GM12878 (cell line): ENCODE results near the gene AGPAT2. TPM values are rescaled to one million over a fixed set of nuclear protein-coding genes. Genes with fewer than 3 reads are reported as not detected.

Experiments used
- ATAC-seq: fragments of 200-7000 bp; cut with Tn5 transposase; 3 replicates; pipeline ENCODE4 v1.9.1; 2020; ENCODE audit warnings: mild to moderate bottlenecking, moderate library complexity
- BruUV-seq: library from RNA; stranded (reverse); fragments of 400-500 nt; replicated peaks from 2 replicates; lab custom pipeline; 2021; lab: Mats Ljungman, UMichigan
- CTCF ChIA-PET: fragments of 300-600 bp; sonication (Branson Sonifier 250); formaldehyde crosslinking; extraction: SDS; loops from one replicate; lab custom pipeline; 2021; ENCODE audit warnings: inconsistent platforms; lab: Yijun Ruan, JAX
- POLR2A ChIA-PET: fragments of 350-600 bp; formaldehyde crosslinking; extraction: SDS; loops from one replicate; lab custom pipeline; 2021; ENCODE audit warnings: inconsistent platforms; lab: Charles Lee
- RAD21 ChIA-PET: fragments of 300-600 bp; sonication (Branson Sonifier 250); formaldehyde crosslinking; loops from one replicate; lab custom pipeline; 2023; ENCODE audit warnings: antibody characterized with exemption; ENCODE audit not compliant: unreplicated experiment; lab: Charles Lee
- SMC1A ChIA-PET: fragments of 300-600 bp; sonication (Branson Sonifier 250); formaldehyde crosslinking; loops from one replicate; lab custom pipeline; 2023; ENCODE audit not compliant: unreplicated experiment, uncharacterized antibody; lab: Charles Lee
- DNase-seq: peaks from one replicate; pipeline ENCODE4 v3.0.0-alpha.2; 2011; ENCODE audit warnings: low read depth, low spot score
- FAIRE-seq: peaks from 3 replicates; lab custom pipeline; 2011; peaks lifted over from hg19 to GRCh38; lab: Jason Lieb, UNC
- H2AFZ ChIP-seq: 2 replicates; pipeline ENCODE4 v1.6.0; 2011; ENCODE audit warnings: low read depth, low read length, control low read depth; ENCODE audit not compliant: control insufficient read depth
- H3K27ac ChIP-seq: 2 replicates; pipeline ENCODE4 v1.5.1; 2011; ENCODE audit warnings: control low read depth; ENCODE audit not compliant: control insufficient read depth, insufficient read depth
- H3K27me3 ChIP-seq, 2 experiments: replicated peaks in 1 of 2; 2 replicates each; pipeline versions ENCODE4 v1.6.0 to v1.6.1; 2011; ENCODE audit warnings: low read length in 1 of 2; ENCODE audit not compliant: control insufficient read depth in 2 of 2, insufficient read depth in 2 of 2
- H3K36me3 ChIP-seq, 2 experiments: 2 replicates each; pipeline ENCODE4 v1.5.1; 2011; ENCODE audit warnings: low read length in 1 of 2; ENCODE audit not compliant: control insufficient read depth in 2 of 2, insufficient read depth in 2 of 2
- H3K4me1 ChIP-seq: 2 replicates; pipeline ENCODE4 v1.6.1; 2011; ENCODE audit warnings: mild to moderate bottlenecking, low read length, moderate library complexity, mixed read lengths; ENCODE audit not compliant: control insufficient read depth, insufficient read depth
- H3K4me2 ChIP-seq: 2 replicates; pipeline ENCODE4 v1.6.0; 2011; ENCODE audit warnings: control low read depth; ENCODE audit not compliant: control insufficient read depth, insufficient read depth
- H3K4me3 ChIP-seq: fragments of 200-600 bp; sonication (generic); 2 replicates; pipeline ENCODE4 v1.5.1; 2016
- H3K79me2 ChIP-seq: 2 replicates; pipeline ENCODE4 v1.6.0; 2011; ENCODE audit warnings: low read length; ENCODE audit not compliant: control insufficient read depth, insufficient read depth
- H3K9ac ChIP-seq: 2 replicates; pipeline ENCODE4 v1.8.0; 2011; ENCODE audit warnings: low read length, control low read depth, mixed read lengths; ENCODE audit not compliant: control insufficient read depth, insufficient read depth
- H3K9me3 ChIP-seq: replicated peaks from 3 replicates; pipeline ENCODE4 v1.5.1; 2011; ENCODE audit warnings: mild to moderate bottlenecking, low read length; ENCODE audit not compliant: control insufficient read depth, insufficient read depth
- H4K20me1 ChIP-seq: 2 replicates; pipeline ENCODE4 v1.6.0; 2011; ENCODE audit not compliant: control insufficient read depth, insufficient read depth
- ATF3 ChIP-seq: IDR thresholded peaks from 2 replicates; pipeline ENCODE4 v1.6.1; 2011; ENCODE audit warnings: low read depth, mild to moderate bottlenecking, low read length, moderate library complexity, borderline replicate concordance; ENCODE audit errors: extremely low read depth
- BCL11A ChIP-seq: IDR thresholded peaks from 2 replicates; pipeline ENCODE4 v1.6.1; 2011; ENCODE audit warnings: low read depth, low read length
- CEBPB ChIP-seq, 2 experiments: fragments of 150-350 bp in 1 of 2; IDR thresholded peaks; 2 replicates each; pipeline ENCODE4 v1.6.1; 2012 to 2014; ENCODE audit warnings: low read depth in 2 of 2, low read length in 2 of 2, borderline replicate concordance in 1 of 2, inconsistent platforms in 1 of 2
- CHD1 ChIP-seq: IDR thresholded peaks from 2 replicates; pipeline ENCODE4 v1.6.1; 2012; ENCODE audit warnings: low read depth, low read length, improper control_type of control experiment
- EGR1 ChIP-seq, 2 experiments: IDR thresholded peaks; 1 replicate in 1 of 2; 2 replicates in 1 of 2; pipeline ENCODE4 v1.6.1; 2011 to 2012; ENCODE audit warnings: low read depth in 2 of 2, low read length in 2 of 2, borderline replicate concordance in 1 of 2, mild to moderate bottlenecking in 1 of 2, moderate library complexity in 1 of 2
- FOS ChIP-seq: IDR thresholded peaks from 3 replicates; pipeline ENCODE4 v1.6.1; 2011; ENCODE audit warnings: borderline replicate concordance; ENCODE audit not compliant: insufficient read length; ENCODE audit errors: extremely low read depth
- FOXM1 ChIP-seq: IDR thresholded peaks from 2 replicates; pipeline ENCODE4 v1.6.1; 2012; ENCODE audit warnings: low read depth, mild to moderate bottlenecking, inconsistent platforms, low read length, moderate library complexity
- GABPA ChIP-seq: IDR thresholded peaks from 2 replicates; pipeline ENCODE4 v1.6.1; 2014; ENCODE audit warnings: antibody characterized with exemption, low read depth, mild to moderate bottlenecking, inconsistent platforms
- IRF5 ChIP-seq: fragments of 450-650 bp; IDR thresholded peaks from 2 replicates; pipeline ENCODE4 v1.6.1; 2017; ENCODE audit warnings: borderline replicate concordance
- KAT2A ChIP-seq: conservative IDR thresholded peaks from 2 replicates; pipeline ENCODE4 v1.6.1; 2011; ENCODE audit warnings: low read depth, low read length; ENCODE audit not compliant: control insufficient read depth
- KLF5 ChIP-seq: fragments of 450-650 bp; IDR thresholded peaks from 2 replicates; pipeline ENCODE4 v1.6.1; 2014; ENCODE audit warnings: mild to moderate bottlenecking; ENCODE audit not compliant: partially characterized antibody
- PAX8 ChIP-seq: fragments of 450-650 bp; IDR thresholded peaks from 2 replicates; pipeline ENCODE4 v1.6.1; 2017; ENCODE audit warnings: mild to moderate bottlenecking, moderate library complexity
- POLR2AphosphoS2 ChIP-seq: IDR thresholded peaks from 2 replicates; pipeline ENCODE4 v1.6.1; 2011; ENCODE audit warnings: low read depth, mild to moderate bottlenecking, low read length, improper control_type of control experiment, moderate library complexity
- RELB ChIP-seq: fragments of 450-650 bp; IDR thresholded peaks from 2 replicates; pipeline ENCODE4 v1.6.1; 2017; ENCODE audit warnings: low read depth, mild to moderate bottlenecking, moderate library complexity
- SRF ChIP-seq, 2 experiments: IDR thresholded peaks; 2 replicates each; pipeline ENCODE4 v1.6.1; 2011; ENCODE audit warnings: low read depth in 2 of 2, low read length in 2 of 2, mild to moderate bottlenecking in 1 of 2, moderate library complexity in 1 of 2
- TCF12 ChIP-seq: IDR thresholded peaks from 2 replicates; pipeline ENCODE4 v1.6.1; 2011; ENCODE audit warnings: low read depth, mild to moderate bottlenecking, low read length
- WRNIP1 ChIP-seq: IDR thresholded peaks from 2 replicates; pipeline ENCODE4 v1.6.1; 2011; ENCODE audit warnings: low read depth, low read length, improper control_type of control experiment, borderline replicate concordance
- YBX1 ChIP-seq: fragments of 450-650 bp; IDR thresholded peaks from 2 replicates; pipeline ENCODE4 v1.6.1; 2016; ENCODE audit warnings: antibody characterized with exemption
- WGBS: methylation state at CpG from one replicate; pipeline ENCODE4 v1.1.6; 2016; ENCODE audit warnings: low lambda C conversion rate; ENCODE audit not compliant: insufficient replicate concordance, insufficient coverage; ENCODE audit errors: missing lambda C conversion rate; 5-methylcytosine and 5-hydroxymethylcytosine counted together
- in situ Hi-C: fragments of 300-500 bp; cut with MboI; formaldehyde crosslinking; loops from 9 replicates; pipeline ENCODE4 v1.14.3; 2018; ENCODE audit warnings: mixed read lengths
- intact Hi-C: fragments of 100-400 bp; cut with micrococcal nuclease; formaldehyde crosslinking; loops from one replicate; pipeline ENCODE4 v1.14.2; 2022; ENCODE audit not compliant: unreplicated experiment
- polyA plus RNA-seq, 11 experiments: library from polyadenylated mRNA; depleted of rRNA in 4 of 11; unstranded in 6 of 11; stranded (reverse) in 5 of 11; fragments of >200 nt; fragmentation: Nextera tagmentation in 4 of 11; fragmentation: Illumina TruSeq in 1 of 11; extraction: Ambion mirVana in 4 of 11; extraction: Trizol in 1 of 11; gene quantifications; 1 replicate in 1 of 11; 2 replicates in 10 of 11; pipeline versions ENCODE4 v1.2.1 to v1.2.3, GENCODE V29; 2011 to 2016; ENCODE audit warnings: inconsistent platforms in 2 of 11, missing spikeins in 2 of 11, low read depth in 1 of 11
- total RNA-seq, 4 experiments: library from RNA; depleted of rRNA in 3 of 4; stranded (reverse); fragments of >200 nt in 3 of 4; fragmentation: Illumina TruSeq in 1 of 4; extraction: Trizol in 1 of 4; gene quantifications; 2 replicates each; pipeline versions ENCODE4 v1.2.1 to v1.2.3, GENCODE V29; 2013 to 2021

Gene AGPAT2
- total and polyA plus RNA-seq, 10 of the 15 experiments (the other 5 are each of a cell fraction or from before 2014, with no cell fraction given) = 0.10 to 28.5 (median 18.2) TPM

- no peak for TF ChIP-seq TCF12
- no peak for TF ChIP-seq CHD1
- no peak for TF ChIP-seq FOS
- no peak for TF ChIP-seq IRF5
- no peak for TF ChIP-seq POLR2AphosphoS2
- no peak for TF ChIP-seq KLF5
- no peak for TF ChIP-seq ATF3
- no peak for TF ChIP-seq CEBPB (IDR thresholded peaks at IDR 0.05; ENCODE audit: borderline replicate concordance in 1 of 2, low read depth in 2 of 2, low read length in 2 of 2)
- no peak for TF ChIP-seq YBX1
Observed at GRCh38 chr9:136654820-136655535, 32.3 kb downstream of the AGPAT2 start (continued).

GRCh38 chr9:136653323-136654079 lies 33.8 kb downstream of the AGPAT2 start:
- ChIA-PET CTCF (interaction anchor here (0.9 kb wide), 1 partner anchor 18 kb away, joined by 3 read pairs; no protein-coding TSS in a partner anchor), POLR2A (no interaction called here), RAD21 (no interaction called here), SMC1A (no interaction called here)
- H3K4me3 ChIP-seq = no peak overlapping the region
- 29% methylated on average over 43 of the region's 43 CpGs for WGBS
- H4K20me1 ChIP-seq = no peaks in the 10 kb centered on the region
- no peaks in the 10 kb centered on the region for H3K79me2 ChIP-seq
- H3K27ac ChIP-seq = no peak overlapping the region
- ATAC-seq (no peak), FAIRE-seq (no peak), DNase-seq (no peak)
- intact Hi-C loops (no loop called here), in situ Hi-C loops (no loop called here)
- no peaks in the 10 kb centered on the region for H3K4me1 ChIP-seq
- no peak overlapping the region for H3K4me2 ChIP-seq
- no peaks in the 10 kb centered on the region for H3K9me3 ChIP-seq
- no peaks in the 10 kb centered on the region for H3K36me3 ChIP-seq
- H3K27me3 ChIP-seq = peaks cover 12 to 22% of the 10 kb centered on the region in 2 experiments
- no peak overlapping the region for H3K9ac ChIP-seq
- no peak overlapping the region for H2AFZ ChIP-seq
- no TSS peak for BruUV-seq
- TF ChIP-seq WRNIP1 (no peak), EGR1 (IDR thresholded peaks at IDR 0.05; ENCODE audit: borderline replicate concordance in 1 of 2, low read depth in 2 of 2, low read length in 2 of 2) (no peak), GABPA (no peak), KAT2A (no peak), SRF (IDR thresholded peaks at IDR 0.05; ENCODE audit: low read depth in 2 of 2, low read length in 2 of 2) (no peak), PAX8 (no peak), FOXM1 (no peak), BCL11A (no peak), RELB (no peak)
